CD14-positive monocyte (primary cell): ENCODE results near the gene CHRNA9. TPM values are rescaled to one million over a fixed set of nuclear protein-coding genes. Genes with fewer than 3 reads are reported as not detected.

Source experiments
- DNase-seq, 3 donors: peaks; one replicate each; pipeline ENCODE4 v3.0.0-alpha.2; 2011 to 2022
- H2AFZ ChIP-seq: 2 replicates; pipeline ENCODE4 v1.6.0; 2012; ENCODE audit warnings: mild to moderate bottlenecking, low read depth, low read length, inconsistent platforms; ENCODE audit not compliant: insufficient read depth, poor library complexity, severe bottlenecking
- H3K27ac ChIP-seq, 2 donors: 1 replicate in 1 of 2; 2 replicates in 1 of 2; pipeline ENCODE4 v1.5.1; 2012 to 2013; ENCODE audit warnings: low read length in 2 of 2, control low read depth in 1 of 2, inconsistent platforms in 1 of 2, low read depth in 1 of 2, mild to moderate bottlenecking in 1 of 2
- H3K27me3 ChIP-seq, 2 donors: one replicate each; pipeline versions ENCODE4 v1.6.0 to v1.6.1; 2011 to 2013; ENCODE audit warnings: low read length in 2 of 2; ENCODE audit not compliant: control insufficient read depth in 2 of 2, insufficient read depth in 2 of 2
- H3K36me3 ChIP-seq, 2 donors: replicated peaks in 1 of 2; 1 replicate in 1 of 2; 2 replicates in 1 of 2; pipeline versions ENCODE4 v1.5.1 to v1.6.1; 2012 to 2013; ENCODE audit warnings: low read length in 2 of 2, control low read depth in 1 of 2, inconsistent platforms in 1 of 2, mild to moderate bottlenecking in 1 of 2; ENCODE audit not compliant: insufficient read depth in 2 of 2, control insufficient read depth in 1 of 2
- H3K4me1 ChIP-seq, 2 donors: 1 replicate in 1 of 2; 2 replicates in 1 of 2; pipeline versions ENCODE4 v1.5.1 to v1.6.1; 2012 to 2013; ENCODE audit warnings: low read length in 2 of 2, control low read depth in 1 of 2, inconsistent platforms in 1 of 2, mild to moderate bottlenecking in 1 of 2, moderate library complexity in 1 of 2; ENCODE audit not compliant: insufficient read depth in 2 of 2, control insufficient read depth in 1 of 2
- H3K4me2 ChIP-seq: replicated peaks from 2 replicates; pipeline ENCODE3; 2012; ENCODE audit warnings: low read length, moderate library complexity, mild to moderate bottlenecking; ENCODE audit not compliant: poor library complexity, severe bottlenecking; ENCODE audit errors: extremely low read depth
- H3K4me3 ChIP-seq, 3 experiments: fragments of 200-600 bp in 1 of 3; sonication (generic) in 1 of 3; replicated peaks in 1 of 3; 1 replicate in 2 of 3; 2 replicates in 1 of 3; pipeline ENCODE4 v1.5.1; 2011 to 2013; ENCODE audit warnings: low read length in 3 of 3, mild to moderate bottlenecking in 3 of 3, control low read depth in 2 of 3, low read depth in 2 of 3, inconsistent platforms in 1 of 3, moderate library complexity in 1 of 3
- H3K79me2 ChIP-seq: 2 replicates; pipeline ENCODE4 v1.6.0; 2012; ENCODE audit warnings: mild to moderate bottlenecking, control low read depth, inconsistent platforms, low read length, moderate library complexity; ENCODE audit not compliant: insufficient read depth
- H3K9ac ChIP-seq: 2 replicates; pipeline ENCODE4 v1.6.0; 2017; ENCODE audit warnings: low read length, mild to moderate bottlenecking; ENCODE audit not compliant: insufficient read depth, poor library complexity, severe bottlenecking
- H3K9me3 ChIP-seq, 2 donors: replicated peaks in 1 of 2; 1 replicate in 1 of 2; 2 replicates in 1 of 2; pipeline versions ENCODE4 v1.5.1 to v1.6.1; 2012 to 2013; ENCODE audit warnings: low read length in 2 of 2, control low read depth in 1 of 2; ENCODE audit not compliant: control insufficient read depth in 1 of 2, insufficient read depth in 1 of 2
- H4K20me1 ChIP-seq: 2 replicates; pipeline ENCODE4 v1.6.0; 2012; ENCODE audit warnings: mild to moderate bottlenecking, low read length, control low read depth, moderate library complexity; ENCODE audit not compliant: insufficient read depth
- H3K27ac Mint-ChIP-seq, 7 donors: one replicate each; pipeline ENCODE4 v1.8.0; 2020; ENCODE audit warnings: mild to moderate bottlenecking in 7 of 7, mixed read lengths in 7 of 7, moderate library complexity in 6 of 7, inconsistent platforms in 2 of 7
- H3K27me3 Mint-ChIP-seq, 3 donors: one replicate each; pipeline ENCODE4 v1.8.0; 2021 to 2022; ENCODE audit warnings: low read depth in 3 of 3, mild to moderate bottlenecking in 3 of 3, mixed read lengths in 3 of 3, moderate library complexity in 3 of 3, inconsistent platforms in 1 of 3
- H3K36me3 Mint-ChIP-seq, 2 donors: one replicate each; pipeline ENCODE4 v1.8.0; 2020; ENCODE audit warnings: mixed read lengths in 2 of 2, inconsistent platforms in 1 of 2, mild to moderate bottlenecking in 1 of 2
- H3K4me1 Mint-ChIP-seq: one replicate; pipeline ENCODE4 v1.8.0; 2020; ENCODE audit warnings: mild to moderate bottlenecking, mixed read lengths
- H3K4me3 Mint-ChIP-seq, 2 donors: one replicate each; pipeline ENCODE4 v1.8.0; 2020; ENCODE audit warnings: mild to moderate bottlenecking in 2 of 2, mixed read lengths in 2 of 2, moderate library complexity in 1 of 2
- H3K9me3 Mint-ChIP-seq, 7 donors: one replicate each; pipeline ENCODE4 v1.8.0; 2020 to 2022; ENCODE audit warnings: mixed read lengths in 7 of 7, mild to moderate bottlenecking in 6 of 7, moderate library complexity in 6 of 7, inconsistent platforms in 2 of 7
- CTCF ChIP-seq: fragments of 200-600 bp; IDR thresholded peaks from one replicate; pipeline ENCODE4 v1.8.0; 2022; ENCODE audit warnings: antibody characterized with exemption, mild to moderate bottlenecking
- WGBS: methylation state at CpG from one replicate; pipeline ENCODE4 v1.1.5; 2013; ENCODE audit warnings: missing lambda C conversion rate; ENCODE audit not compliant: insufficient coverage; 5-methylcytosine and 5-hydroxymethylcytosine counted together
- intact Hi-C, 2 donors: fragments of 100-400 bp; cut with micrococcal nuclease; formaldehyde crosslinking; loops; one replicate each; pipeline versions ENCODE4 v1.15.0 to v1.15.1; 2023
- polyA plus RNA-seq, 3 donors: library from polyadenylated mRNA; depleted of rRNA in 1 of 3; unstranded in 2 of 3; stranded (reverse) in 1 of 3; fragments of 300-500 nt in 2 of 3; fragments of >200 nt in 1 of 3; fragmentation: Illumina TruSeq in 2 of 3; gene quantifications; 1 replicate in 2 of 3; 2 replicates in 1 of 3; pipeline ENCODE4 v1.2.3, GENCODE V29; 2012 to 2021

The CHRNA9 gene
- polyA plus RNA-seq, 3 donors, result not detected

- Mint-ChIP-seq H3K36me3 (no peaks in the 10 kb centered on the region), H3K27ac (peak overlapping the region in 1 of 7 donors; percentile 14), H3K9me3 (no peaks in the 10 kb centered on the region), H3K27me3 (peaks cover 0 to 2% (median 0%) of the 10 kb centered on the region in 3 donors), H3K4me1 (peaks cover 24% of the 10 kb centered on the region), H3K4me3 (no peak overlapping the region)
- H3K9ac ChIP-seq, result no peak overlapping the region
- no peaks in the 10 kb centered on the region for H3K36me3 ChIP-seq
- intact Hi-C loops, result loop anchor here (5.0 to 10.0 kb wide), 2 partner anchors 175 to 178 kb away; no protein-coding TSS in a partner anchor
- H3K79me2 ChIP-seq, result no peaks in the 10 kb centered on the region
- H4K20me1 ChIP-seq, result no peaks in the 10 kb centered on the region
- no peak overlapping the region for H2AFZ ChIP-seq
- no peak overlapping the region for H3K27ac ChIP-seq
- H3K9me3 ChIP-seq, result no peaks in the 10 kb centered on the region
- WGBS, result no CpG with 5 or more reads among the region's 7 CpGs
- H3K4me3 ChIP-seq, result no peak overlapping the region
- TF ChIP-seq CTCF, result no peak
- no peak for DNase-seq
- H3K4me2 ChIP-seq, result no peak overlapping the region
- H3K4me1 ChIP-seq, result peaks cover 21 to 28% of the 10 kb centered on the region in 2 donors
- H3K27me3 ChIP-seq, result no peaks in the 10 kb centered on the region
Observed at GRCh38 chr4:40329805-40330204, 5.3 kb upstream of the CHRNA9 start.

DNA sequence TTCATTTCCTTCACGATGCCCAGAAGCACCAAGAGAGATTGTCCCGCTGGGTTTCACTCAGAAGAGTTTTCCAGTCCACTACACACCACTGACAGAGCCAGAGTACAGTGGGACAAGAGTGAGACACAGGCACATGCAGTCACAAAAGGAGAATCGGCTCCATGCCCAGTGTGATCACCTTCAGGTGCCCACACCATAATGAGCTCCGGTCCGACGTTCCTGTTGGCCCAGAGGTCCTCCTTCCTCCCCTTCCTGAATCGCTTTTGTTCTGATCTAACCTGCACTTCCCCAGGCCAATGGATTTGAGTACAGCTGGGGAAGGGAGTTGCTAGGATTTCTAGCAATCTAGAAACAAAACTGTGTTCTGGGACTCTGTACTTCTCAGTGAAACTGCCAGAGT lies 4.6 kb upstream of the CHRNA9 start:
- H3K9ac ChIP-seq, result no peak overlapping the region
- H3K27me3 Mint-ChIP-seq, result peaks cover 0 to 2% (median 0%) of the 10 kb centered on the region in 3 donors
- no peaks in the 10 kb centered on the region for H3K36me3 ChIP-seq
- no peak overlapping the region for H3K4me3 ChIP-seq
- no peak for DNase-seq
- H3K4me3 Mint-ChIP-seq, result no peak overlapping the region
- H3K27ac Mint-ChIP-seq, result no peak overlapping the region
- no CpG with 5 or more reads among the region's 7 CpGs for WGBS
- no peaks in the 10 kb centered on the region for H3K36me3 Mint-ChIP-seq
- no peak for TF ChIP-seq CTCF
- H2AFZ ChIP-seq, result no peak overlapping the region
- intact Hi-C loops, result no loop called here
- H3K27me3 ChIP-seq, result no peaks in the 10 kb centered on the region
- H3K79me2 ChIP-seq, result no peaks in the 10 kb centered on the region
- no peak overlapping the region for H3K27ac ChIP-seq
- no peaks in the 10 kb centered on the region for H4K20me1 ChIP-seq
- H3K4me1 Mint-ChIP-seq, result peaks cover 19% of the 10 kb centered on the region
- H3K4me2 ChIP-seq, result no peak overlapping the region
- no peaks in the 10 kb centered on the region for H3K9me3 Mint-ChIP-seq
- H3K4me1 ChIP-seq, result peaks cover 21 to 23% of the 10 kb centered on the region in 2 donors
- H3K9me3 ChIP-seq, result no peaks in the 10 kb centered on the region
